Gastroesophageal sphincter (tissue), 3 donors: ENCODE results near the gene SCAI.
"Not testable (repeated sequence)": the region's sequence is repeated elsewhere in the genome, so short reads cannot be mapped to it uniquely, and the experiment has no call there.

Source experiments
- EP300 ChIP-seq: sonication (generic); formaldehyde crosslinking; IDR thresholded peaks from one replicate; pipeline ENCODE4 v1.6.1; 2017; ENCODE audit warnings: antibody characterized with exemption, mild to moderate bottlenecking
- POLR2A ChIP-seq, 2 donors: fragments of 450-650 bp; IDR thresholded peaks; one replicate each; pipeline ENCODE4 v1.6.1; 2017; ENCODE audit warnings: antibody characterized with exemption in 2 of 2, mild to moderate bottlenecking in 2 of 2, moderate library complexity in 1 of 2
- POLR2AphosphoS5 ChIP-seq: sonication (generic); formaldehyde crosslinking; IDR thresholded peaks from one replicate; pipeline ENCODE4 v1.6.1; 2017; ENCODE audit warnings: antibody characterized with exemption
- TF ChIP-seq, protein P1 (sequence below), 4 experiments: fragments of 200-600 bp in 2 of 4; fragments of 450-650 bp in 2 of 4; sonication (generic) in 1 of 4; IDR thresholded peaks; one replicate each; pipeline ENCODE4 v1.5.1; 2017 to 2019; ENCODE audit warnings: antibody characterized with exemption in 4 of 4, mild to moderate bottlenecking in 2 of 4, moderate library complexity in 2 of 4

DNA sequence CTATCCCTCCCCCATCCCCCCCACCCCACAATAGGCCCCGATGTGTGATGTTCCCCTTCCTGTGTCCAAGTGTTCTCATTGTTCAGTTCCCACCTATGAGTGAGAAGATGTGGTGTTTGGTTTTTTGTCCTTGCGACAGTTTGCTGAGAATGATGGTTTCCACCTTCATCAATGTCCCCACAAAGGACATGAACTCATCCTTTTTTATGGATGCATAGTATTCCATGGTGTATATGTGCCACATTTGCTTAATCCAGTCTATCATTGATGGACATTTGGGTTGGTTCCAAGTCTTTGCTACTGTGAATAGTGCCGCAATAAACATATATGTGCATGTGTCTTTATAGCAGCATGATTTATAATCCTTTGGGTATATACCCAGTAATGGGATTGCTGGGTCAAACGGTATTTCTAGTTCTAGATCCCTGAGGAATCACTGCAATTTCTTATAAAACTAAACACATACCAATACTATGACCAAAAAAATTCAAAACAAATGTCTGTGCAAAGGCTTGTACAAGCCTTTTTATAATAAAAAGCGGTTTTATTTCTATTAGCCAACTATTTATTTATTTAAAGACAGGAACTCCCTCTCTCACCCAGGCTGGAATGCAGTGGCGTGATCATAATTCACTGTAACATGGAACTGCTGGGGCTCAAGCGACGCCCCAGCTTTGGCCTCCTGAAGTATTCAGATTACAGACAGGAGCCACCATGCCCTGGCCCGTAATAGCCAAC, 183.5 kb downstream of the SCAI start:
- TF ChIP-seq, protein P1, sequence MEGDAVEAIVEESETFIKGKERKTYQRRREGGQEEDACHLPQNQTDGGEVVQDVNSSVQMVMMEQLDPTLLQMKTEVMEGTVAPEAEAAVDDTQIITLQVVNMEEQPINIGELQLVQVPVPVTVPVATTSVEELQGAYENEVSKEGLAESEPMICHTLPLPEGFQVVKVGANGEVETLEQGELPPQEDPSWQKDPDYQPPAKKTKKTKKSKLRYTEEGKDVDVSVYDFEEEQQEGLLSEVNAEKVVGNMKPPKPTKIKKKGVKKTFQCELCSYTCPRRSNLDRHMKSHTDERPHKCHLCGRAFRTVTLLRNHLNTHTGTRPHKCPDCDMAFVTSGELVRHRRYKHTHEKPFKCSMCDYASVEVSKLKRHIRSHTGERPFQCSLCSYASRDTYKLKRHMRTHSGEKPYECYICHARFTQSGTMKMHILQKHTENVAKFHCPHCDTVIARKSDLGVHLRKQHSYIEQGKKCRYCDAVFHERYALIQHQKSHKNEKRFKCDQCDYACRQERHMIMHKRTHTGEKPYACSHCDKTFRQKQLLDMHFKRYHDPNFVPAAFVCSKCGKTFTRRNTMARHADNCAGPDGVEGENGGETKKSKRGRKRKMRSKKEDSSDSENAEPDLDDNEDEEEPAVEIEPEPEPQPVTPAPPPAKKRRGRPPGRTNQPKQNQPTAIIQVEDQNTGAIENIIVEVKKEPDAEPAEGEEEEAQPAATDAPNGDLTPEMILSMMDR (IDR thresholded peaks at IDR 0.05): not testable (repeated sequence)
- TF ChIP-seq POLR2A (IDR thresholded peaks at IDR 0.05); EP300; POLR2AphosphoS5: not testable (repeated sequence)
